GM10266 (cell line): ENCODE measurements around the gene USF2.
A peak's percentile ranks its signal among the peaks of the same experiment; 100 is the strongest.

Source experiments
- DNase-seq: peaks from one replicate; pipeline ENCODE4 v3.0.0; 2012; ENCODE audit errors: extremely low spot score
- CTCF ChIP-seq: IDR thresholded peaks from 2 replicates; pipeline ENCODE4 v1.5.1; 2012; ENCODE audit warnings: mild to moderate bottlenecking, low read depth; ENCODE audit not compliant: control insufficient read depth, insufficient read depth; ENCODE audit errors: missing control alignments

The USF2 gene

GRCh38 chr19:35267818-35268535 is 785 bp upstream of the USF2 start:
- peak; percentile 99 for DNase-seq
- TF ChIP-seq CTCF, result no peak

- peak; percentile 94 for DNase-seq
- peak; percentile 72 for TF ChIP-seq CTCF
Observed at GRCh38 chr19:35269438-35270117, 816 bp downstream of the USF2 start.

- TF ChIP-seq CTCF, result no peak
- DNase-seq, result no peak
Observed at GRCh38 chr19:35270381-35270811, 1.6 kb downstream of the USF2 start.

GRCh38 chr19:35271546-35271945 is 2.8 kb downstream of the USF2 start:
- TF ChIP-seq CTCF, result no peak
- DNase-seq, result no peak

GRCh38 chr19:35272122-35272719 is 3.5 kb downstream of the USF2 start:
- DNase-seq, result no peak
- TF ChIP-seq CTCF, result no peak

GRCh38 chr19:35272954-35273649 is 4.3 kb downstream of the USF2 start:
- no peak for TF ChIP-seq CTCF
- no peak for DNase-seq

- DNase-seq, result no peak
- TF ChIP-seq CTCF, result no peak
Observed at GRCh38 chr19:35273686-35274259, 5.0 kb downstream of the USF2 start.
